GM19438 (cell line): ENCODE measurements around the gene CNOT1.
"Not testable (repeated sequence)": the region's sequence is repeated elsewhere in the genome, so short reads cannot be mapped to it uniquely, and the experiment has no call there.

Experiments used
- ATAC-seq: cut with Tn5 transposase; IDR thresholded peaks from one replicate; pipeline ENCODE4 v1.9.1; 2021; ENCODE audit warnings: low read depth; ENCODE audit not compliant: unreplicated experiment

The CNOT1 gene

DNA sequence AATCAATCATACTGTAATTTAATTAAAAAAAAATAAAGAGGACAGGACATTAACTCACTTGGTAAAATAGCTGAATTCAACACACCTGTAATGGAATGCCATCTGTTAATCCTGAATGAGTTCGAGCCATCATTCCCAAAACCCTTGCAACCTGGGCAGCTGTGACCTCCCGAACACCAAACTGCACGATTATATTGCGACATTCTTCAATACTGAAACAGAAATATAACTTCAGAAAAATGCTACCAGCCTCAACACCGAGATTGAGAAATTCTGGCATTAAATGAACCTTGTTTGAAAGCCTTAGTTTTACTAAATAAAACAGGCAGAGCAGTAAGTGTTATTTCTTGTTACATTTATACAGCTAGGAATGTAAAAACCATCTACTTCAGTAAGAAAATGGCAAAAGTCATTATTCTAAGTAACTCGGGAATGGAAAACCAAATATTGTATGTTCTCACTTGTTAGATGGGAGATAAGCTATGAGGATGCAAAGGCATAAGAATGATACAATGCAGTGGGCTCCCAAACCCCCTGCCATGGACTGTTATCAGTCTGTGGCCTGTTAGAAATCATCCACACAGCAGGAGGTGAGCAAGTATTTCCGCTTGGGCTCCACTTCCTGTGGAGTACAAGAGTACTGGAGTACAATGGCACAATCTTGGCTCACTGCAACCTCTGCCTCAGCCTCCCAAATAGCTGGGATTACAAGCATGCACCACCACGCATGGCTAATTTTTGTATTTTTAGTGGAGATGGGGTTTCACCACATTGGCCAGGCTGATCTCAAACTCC lies 46.5 kb downstream of the CNOT1 start:
- ATAC-seq = no peak

GRCh38 chr16:58582133-58582532 lies 47.5 kb downstream of the CNOT1 start:
- no peak for ATAC-seq

- ATAC-seq = no peak
Observed at GRCh38 chr16:58579587-58579986, 50.0 kb downstream of the CNOT1 start.

DNA sequence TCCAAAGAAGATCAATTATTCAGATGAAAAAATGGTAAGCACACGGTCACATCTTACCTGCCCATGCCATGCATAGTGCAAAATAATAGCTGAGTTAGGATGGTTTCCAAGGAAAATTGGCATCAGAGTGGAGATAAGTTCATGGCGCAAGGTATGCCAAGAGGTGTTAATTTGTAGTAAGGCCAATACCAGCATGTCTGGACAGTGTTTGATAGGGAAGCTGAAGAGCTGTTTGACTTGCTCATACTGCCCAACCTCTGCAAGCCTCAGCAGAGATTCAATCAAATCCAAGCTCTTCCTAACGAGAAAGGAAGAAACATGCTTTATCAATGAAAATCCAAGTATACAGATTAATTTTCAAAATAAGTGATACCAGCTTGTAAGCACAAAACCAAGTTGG lies 51.0 kb downstream of the CNOT1 start:
- no peak for ATAC-seq

DNA sequence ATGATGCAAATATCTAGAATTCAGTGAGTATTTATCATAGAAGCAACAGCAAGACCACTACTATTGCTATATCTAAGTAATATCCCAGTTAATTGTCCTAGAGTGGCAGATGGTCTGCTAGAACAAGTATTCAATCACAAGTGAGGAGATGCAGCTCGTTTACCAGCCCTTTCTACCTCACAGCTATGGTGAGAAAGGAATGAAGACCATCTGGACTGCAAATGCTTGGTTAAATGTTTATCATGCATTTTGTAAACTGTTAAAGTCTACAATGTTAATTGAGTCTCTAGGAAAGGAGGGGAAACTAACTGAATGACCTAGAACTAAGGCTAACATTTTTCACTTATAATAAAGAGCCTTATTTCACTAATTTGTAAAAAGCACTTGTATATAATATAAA lies 52.5 kb downstream of the CNOT1 start:
- ATAC-seq = no peak

DNA sequence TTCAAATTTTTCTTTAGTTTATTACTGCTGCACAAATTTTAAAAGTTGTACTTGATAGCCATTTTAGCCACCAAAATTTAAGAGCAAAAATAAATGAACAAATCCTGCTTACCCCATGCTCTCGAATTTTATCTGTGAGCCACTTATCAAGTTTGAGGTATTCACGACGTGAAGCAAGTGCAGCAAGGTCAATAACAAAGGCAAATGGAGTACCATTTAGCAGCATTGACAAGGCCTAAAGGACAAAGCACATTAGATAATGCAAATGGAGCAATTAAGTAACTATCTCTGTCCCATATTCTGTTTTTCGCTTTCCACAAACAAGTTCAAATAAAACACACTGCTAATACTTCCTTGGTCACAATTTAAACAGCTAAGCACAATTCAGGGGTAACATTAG lies 54.7 kb downstream of the CNOT1 start:
- ATAC-seq = no peak

GRCh38 chr16:58565697-58566096 lies 63.9 kb downstream of the CNOT1 start:
- ATAC-seq = not testable (repeated sequence)

DNA sequence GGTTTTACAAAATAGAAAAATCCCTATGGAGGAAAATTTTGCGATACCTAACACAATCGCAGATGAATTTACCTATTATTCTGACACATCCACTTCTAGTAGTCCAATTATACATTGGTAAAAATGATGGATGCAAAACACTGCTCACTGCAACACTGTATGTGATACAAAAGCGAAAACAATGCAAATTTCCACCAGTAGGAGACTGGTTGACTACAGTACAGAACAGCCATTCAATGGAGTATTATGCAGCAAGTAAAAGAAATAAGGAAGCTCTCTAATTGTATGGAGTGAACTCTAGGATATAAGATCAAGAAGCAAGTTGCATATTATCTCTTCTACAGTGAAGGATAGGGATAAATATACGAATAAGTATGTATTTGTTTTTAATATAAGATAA lies 65.9 kb downstream of the CNOT1 start:
- no peak for ATAC-seq

- ATAC-seq = no peak
Observed at GRCh38 chr16:58563235-58563634, 66.4 kb downstream of the CNOT1 start.

- ATAC-seq = no peak
Observed at GRCh38 chr16:58556678-58557077, 72.9 kb downstream of the CNOT1 start.

- no peak for ATAC-seq
Observed at GRCh38 chr16:58551496-58551895, 78.1 kb downstream of the CNOT1 start.

- ATAC-seq = no peak
Observed at GRCh38 chr16:58548378-58548777, 81.2 kb downstream of the CNOT1 start.

DNA sequence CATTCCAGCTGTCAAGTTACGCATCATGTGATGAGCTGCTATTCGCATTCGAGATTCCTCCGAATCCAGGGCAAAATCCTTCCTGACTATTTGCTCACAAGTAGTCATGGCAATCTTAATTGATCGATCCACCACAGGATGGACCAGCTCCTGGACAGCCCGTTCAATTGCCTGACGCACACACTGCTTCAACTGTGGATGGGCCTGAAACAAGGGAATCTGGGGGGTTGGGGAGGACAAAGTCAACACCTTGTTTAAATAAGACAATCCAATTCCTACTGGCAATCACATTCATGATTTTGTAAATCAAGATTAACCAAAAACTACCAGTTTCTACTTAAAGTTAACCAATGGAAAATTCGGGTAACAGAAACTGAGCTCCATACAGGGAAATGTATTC lies 85.9 kb downstream of the CNOT1 start:
- no peak for ATAC-seq

- ATAC-seq = no peak
Observed at GRCh38 chr16:58542291-58542690, 87.3 kb downstream of the CNOT1 start.

DNA sequence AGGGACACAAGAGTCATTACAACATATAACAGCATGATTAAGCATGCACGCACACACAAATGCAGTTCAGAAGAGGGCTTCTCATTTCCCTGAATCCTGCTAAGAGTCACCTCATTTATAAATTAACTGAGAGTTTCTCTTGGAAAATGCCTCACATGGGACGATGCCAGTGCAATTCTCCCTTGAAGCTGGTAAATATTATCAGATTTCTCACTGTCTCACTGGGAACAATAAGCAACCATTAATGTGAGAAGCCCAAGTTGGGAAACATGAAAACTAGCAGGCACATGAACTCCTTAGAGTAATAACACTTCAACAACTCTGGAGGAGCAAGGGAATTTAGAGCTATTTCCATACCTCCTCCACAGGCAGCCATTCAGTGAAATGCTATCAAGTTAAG lies 87.9 kb downstream of the CNOT1 start:
- ATAC-seq = no peak

DNA sequence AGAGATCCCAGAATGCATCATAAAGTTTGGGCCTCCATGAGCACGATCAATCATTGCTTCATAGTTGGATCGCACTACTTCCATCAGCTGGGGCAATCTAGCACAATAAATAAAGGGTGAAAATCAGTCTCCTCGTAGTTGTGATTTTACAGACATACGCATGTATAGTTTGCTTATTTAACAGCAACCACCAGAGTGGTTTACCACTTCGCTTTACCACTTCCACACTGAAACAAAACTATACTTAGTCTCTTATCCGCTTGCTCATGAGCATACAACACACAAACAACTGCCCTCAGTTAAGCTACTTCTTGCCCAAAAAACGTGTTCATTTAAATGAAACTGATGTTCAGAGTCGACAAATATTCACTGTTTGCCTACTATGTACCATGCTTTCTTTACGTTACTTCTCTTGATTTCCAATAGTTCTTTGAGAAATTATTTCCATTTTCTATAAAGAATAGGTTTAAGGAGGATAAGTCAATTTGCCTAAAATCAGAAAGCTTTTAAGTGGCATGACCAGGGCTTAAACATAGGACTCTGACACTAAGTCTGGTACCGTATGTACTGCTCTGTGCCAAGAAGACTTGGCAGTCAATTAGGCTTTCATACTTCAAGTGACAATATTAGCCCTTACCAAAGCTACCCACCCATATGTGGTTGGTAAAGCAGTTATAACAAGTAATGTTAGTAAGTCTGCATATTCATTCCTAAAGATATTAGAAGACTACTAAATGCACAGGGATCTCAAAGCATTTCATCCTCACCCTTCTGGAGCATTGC lies 92.3 kb downstream of the CNOT1 start:
- ATAC-seq = no peak

DNA sequence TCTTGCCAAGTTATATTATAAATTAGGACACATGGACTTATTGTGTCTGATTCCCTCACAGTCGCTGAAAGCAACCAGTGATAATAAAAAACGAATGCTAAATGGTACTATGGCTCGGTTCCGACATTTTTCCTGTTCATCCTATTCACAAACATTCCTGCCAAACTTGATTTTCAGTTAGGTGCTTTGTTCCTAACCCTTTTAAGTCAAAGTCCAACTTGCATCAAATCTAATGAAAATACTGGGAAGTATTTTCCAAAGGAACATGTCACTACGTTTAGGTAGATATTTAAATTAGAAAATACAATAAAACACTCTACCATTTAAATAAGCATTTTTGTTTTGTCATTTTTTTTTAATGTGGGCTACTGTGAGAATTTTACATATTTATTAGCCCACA lies 93.3 kb downstream of the CNOT1 start:
- no peak for ATAC-seq

DNA sequence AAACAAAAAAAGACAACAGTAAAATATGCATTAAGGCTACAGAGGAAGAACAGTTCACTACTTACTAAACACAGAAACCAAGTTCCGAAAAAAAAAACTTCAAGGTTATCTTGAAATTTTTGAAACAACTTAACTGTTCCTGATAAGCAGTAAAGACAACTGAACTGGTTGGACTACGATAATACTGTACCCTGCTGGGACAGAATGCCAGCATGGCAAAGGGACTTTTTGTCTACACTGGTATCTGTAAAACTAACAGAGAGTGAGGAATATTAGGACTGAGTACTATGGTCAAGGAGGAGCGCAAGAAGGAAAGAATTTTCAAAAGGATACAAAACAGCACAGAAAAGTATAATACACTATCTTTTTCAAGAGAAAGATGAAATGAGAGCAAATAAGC lies 94.5 kb downstream of the CNOT1 start:
- ATAC-seq = no peak

DNA sequence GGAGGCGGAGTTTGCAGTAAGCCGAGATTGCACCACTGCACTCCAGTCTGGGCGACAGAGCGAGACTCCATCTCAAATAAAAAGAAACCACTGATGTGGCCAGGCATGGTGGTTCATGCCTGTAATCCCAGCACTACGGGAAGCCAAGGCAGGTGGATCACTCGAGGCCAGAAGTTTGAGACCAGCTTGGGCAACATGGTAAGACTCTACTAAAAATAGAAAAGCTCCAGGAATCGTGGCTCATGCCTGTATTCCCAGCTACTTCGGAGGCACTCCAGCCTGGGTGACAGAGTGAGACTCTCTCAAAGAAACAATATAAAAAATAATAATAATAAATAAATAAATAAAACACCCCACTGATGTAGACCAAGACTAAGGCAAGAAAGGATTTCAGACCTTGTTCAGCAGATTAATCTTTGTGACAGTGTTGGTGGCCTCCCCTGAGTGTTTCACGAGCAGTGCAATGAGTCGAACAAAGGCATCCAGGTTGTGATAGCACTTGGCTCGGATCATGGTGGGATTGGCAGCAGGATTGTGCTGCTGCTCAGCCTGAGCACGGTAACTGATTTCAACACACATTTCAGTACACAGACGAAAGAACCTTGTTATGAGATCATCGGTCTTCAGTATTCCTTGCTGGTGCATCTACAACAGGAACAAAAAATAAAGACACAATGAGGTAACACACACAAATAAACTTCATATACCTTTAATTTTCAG lies 95.7 kb downstream of the CNOT1 start:
- ATAC-seq = no peak

DNA sequence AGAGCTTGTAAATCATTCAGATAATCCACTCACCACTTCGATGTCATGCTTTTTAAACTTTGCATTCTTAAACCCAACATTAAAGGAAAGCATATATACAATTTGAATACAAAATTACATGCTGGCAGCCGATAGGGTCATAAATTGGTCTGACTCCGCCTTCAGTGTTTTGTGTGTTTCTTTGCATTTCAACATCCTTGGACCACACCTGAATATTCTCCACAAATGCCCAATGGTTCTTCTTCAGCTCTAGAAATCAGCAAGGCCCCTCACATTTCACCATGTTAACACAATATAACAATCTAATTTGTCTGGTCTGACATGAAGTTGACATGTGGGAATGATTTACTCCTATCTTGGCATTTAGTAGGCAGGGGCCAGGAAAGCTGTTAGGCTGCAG lies 97.2 kb downstream of the CNOT1 start:
- ATAC-seq = no peak

DNA sequence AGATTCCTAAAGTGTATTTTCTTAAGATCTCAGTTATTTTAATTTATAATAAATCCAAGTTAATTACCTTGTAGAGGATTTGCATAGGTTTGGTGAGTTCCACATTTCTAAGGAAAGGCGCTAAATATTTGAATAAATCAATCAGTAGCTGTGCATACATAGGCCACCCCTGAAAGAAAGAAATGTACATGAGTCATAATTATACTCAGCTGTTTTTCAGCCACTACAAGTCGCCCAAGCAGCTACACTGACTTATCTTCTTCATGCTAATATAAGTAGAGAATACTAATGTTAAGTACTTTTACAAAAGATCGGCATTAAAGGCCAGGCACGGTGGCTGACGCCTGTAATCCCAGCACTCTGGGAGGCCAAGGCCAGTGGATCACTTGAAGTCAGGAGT lies 99.4 kb downstream of the CNOT1 start:
- ATAC-seq = no peak
